GF-D8 (cell line): Measurements from ENCODE around the gene TIMP1.

Experiments
- DNase-seq: peaks from one replicate; lab custom pipeline; 2025; lab: John Stamatoyannopoulos, UW

The TIMP1 gene

GRCh38 chrX:47581731-47582647, at the start of gene TIMP1:
Gene TIMP1, plus strand, starts transcription at chrX:47582436. Its CDS starts 980 bp downstream, at chrX:47583416.
- DNase-seq = peak; percentile 64

- DNase-seq = no peak
These were observed 42.4 kb upstream of the TIMP1 start for GRCh38 chrX:47539860-47540259.

- peak; percentile 73 for DNase-seq
These were observed 41.3 kb upstream of the TIMP1 start for GRCh38 chrX:47540754-47541538.

GRCh38 chrX:47543496-47543895, 38.7 kb upstream of the TIMP1 start:
- no peak for DNase-seq

DNA sequence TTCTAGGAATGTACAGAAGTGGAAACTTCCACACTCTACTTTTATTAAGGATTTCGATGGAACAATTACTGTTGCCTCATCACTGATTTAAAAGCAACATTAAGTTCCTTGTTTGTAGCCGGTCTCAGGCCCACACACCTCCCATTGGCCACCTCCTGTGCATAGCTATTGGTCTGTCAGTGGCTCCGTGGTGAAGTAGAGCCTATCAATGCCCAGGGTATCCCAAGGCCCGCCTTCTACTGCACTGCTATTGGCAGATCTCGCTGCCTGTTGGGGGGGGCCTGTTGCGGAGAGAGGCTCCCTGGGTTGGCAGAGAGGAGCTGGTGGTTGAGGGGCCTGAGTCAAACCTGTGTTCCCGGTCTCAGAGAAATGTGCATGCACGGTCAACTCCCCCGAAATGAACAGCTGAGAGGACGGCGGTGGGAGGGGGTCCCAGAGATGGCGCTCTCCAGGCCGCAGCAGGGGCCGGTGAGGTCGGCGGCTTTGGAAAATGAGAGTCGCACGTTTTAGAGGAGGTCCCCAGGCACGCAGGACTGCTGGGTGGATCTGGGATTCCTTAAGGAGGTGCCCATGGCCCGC, 26.1 kb upstream of the TIMP1 start:
- DNase-seq = peak; percentile 85

DNA sequence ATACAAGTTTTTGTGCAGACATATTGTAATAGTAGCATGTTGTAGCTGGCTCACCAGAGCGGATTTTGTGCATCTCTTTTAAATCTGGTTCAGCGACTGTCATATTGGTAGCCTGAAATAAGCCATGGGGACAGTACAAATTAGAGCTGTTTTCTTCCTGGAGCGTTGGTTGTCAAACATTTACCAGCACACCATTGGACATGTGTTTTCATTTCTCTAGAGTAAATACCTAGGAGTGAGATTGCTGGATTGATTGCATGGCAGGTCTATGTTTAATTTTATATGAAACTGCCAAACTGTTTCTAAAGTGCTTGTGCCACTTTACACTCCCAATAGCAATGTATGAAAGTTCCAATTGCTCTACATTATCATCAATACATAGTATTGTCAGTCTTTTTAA, 23.8 kb upstream of the TIMP1 start:
- DNase-seq = no peak

- no peak for DNase-seq
These were observed 21.9 kb upstream of the TIMP1 start for GRCh38 chrX:47560179-47560933.

GRCh38 chrX:47560934-47561658, 21.1 kb upstream of the TIMP1 start, which contains the start of gene ARAF:
Gene ARAF, plus strand, starts transcription at chrX:47561205. Its CDS starts 1,763 bp downstream, at chrX:47562968.
- peak; percentile 93 for DNase-seq

GRCh38 chrX:47561659-47562151, 20.5 kb upstream of the TIMP1 start:
- no peak for DNase-seq

DNA sequence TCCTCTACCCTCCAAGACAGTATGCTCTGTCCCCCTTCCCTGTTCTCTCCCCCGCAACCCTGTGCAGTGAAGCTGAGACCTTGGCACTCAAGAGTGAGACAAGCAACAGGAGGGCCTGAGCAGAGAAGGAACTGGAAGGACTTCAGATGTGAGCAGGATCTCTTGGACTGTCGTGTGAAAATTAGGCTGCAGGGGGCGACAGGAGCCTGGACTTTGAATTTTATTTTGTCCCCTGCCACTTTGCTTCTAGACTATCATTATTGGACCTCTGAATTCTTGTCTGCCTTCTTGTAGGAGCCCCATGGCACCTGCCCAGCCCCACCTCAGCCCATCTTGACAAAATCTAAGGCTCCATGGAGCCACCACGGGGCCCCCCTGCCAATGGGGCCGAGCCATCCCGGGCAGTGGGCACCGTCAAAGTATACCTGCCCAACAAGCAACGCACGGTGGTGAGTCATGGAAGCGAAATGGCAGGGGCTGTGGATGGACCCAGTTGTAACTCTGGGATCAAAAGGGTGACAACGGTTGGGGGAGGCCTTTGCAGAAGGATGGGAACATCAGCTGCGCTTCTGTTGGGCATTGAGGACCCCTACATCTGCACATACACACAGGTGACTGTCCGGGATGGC, 19.5 kb upstream of the TIMP1 start:
- no peak for DNase-seq

GRCh38 chrX:47563801-47564315, 18.4 kb upstream of the TIMP1 start:
- DNase-seq = no peak

GRCh38 chrX:47564438-47565085, 17.7 kb upstream of the TIMP1 start:
- DNase-seq = no peak

DNA sequence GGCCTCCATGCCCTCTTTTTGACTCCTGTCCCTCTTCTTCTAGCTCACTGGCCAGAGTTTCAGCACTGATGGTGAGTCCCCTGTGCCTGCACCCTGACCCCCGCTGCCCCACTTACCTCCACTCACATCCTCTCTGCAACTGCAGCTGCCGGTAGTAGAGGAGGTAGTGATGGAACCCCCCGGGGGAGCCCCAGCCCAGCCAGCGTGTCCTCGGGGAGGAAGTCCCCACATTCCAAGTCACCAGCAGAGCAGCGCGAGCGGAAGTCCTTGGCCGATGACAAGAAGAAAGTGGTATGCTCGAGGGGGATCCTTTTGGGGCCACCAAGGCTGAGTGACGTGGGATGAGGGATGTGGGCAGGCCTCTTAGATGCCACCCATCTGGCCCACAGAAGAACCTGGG, 15.4 kb upstream of the TIMP1 start:
- DNase-seq = no peak

DNA sequence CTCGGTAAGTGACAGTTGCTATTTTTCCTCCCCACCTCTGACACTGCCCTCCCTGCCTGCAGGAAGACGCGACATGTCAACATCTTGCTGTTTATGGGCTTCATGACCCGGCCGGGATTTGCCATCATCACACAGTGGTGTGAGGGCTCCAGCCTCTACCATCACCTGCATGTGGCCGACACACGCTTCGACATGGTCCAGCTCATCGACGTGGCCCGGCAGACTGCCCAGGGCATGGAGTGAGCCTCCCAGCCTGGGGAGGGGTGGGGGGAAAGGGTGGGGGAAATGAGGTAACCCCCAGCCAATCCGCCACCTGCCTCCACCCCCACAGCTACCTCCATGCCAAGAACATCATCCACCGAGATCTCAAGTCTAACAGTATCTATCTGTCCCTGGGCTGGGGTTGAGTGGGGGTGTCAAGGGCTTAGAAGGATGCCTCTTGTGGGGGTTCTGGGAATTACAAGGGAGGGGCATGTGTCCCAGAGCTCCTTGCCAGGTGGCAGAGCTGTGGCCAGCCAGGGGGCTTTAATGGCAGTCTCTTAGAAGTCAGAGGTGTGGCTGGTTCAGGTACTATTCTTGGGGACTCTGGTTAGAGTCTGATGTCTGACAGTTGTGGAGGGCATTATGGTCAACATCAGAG, 13.5 kb upstream of the TIMP1 start:
- DNase-seq = no peak

- DNase-seq = no peak
These were observed 11.4 kb upstream of the TIMP1 start for GRCh38 chrX:47570794-47571193.

- no peak for DNase-seq
These were observed 11.0 kb upstream of the TIMP1 start for GRCh38 chrX:47571215-47571614.

DNA sequence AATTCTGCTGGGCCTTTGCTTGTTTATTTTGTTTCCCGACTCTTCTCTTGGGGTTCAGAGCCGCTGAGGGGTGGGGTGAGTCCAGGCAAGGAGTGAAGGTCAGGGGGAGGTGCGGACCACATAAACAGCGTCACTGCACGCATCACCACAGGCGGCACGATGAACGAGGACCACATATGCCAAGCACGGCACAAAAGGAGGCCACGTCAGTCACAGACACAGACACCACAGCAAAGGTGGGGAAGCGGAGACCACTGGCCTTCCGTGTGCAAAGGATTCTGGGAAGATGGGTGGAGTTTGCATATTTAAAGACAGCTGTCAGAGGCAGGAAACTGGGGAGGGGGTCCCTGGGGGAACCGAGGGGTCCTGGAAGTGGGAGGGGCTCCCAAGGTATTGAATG, 10.3 kb upstream of the TIMP1 start:
- DNase-seq = no peak

DNA sequence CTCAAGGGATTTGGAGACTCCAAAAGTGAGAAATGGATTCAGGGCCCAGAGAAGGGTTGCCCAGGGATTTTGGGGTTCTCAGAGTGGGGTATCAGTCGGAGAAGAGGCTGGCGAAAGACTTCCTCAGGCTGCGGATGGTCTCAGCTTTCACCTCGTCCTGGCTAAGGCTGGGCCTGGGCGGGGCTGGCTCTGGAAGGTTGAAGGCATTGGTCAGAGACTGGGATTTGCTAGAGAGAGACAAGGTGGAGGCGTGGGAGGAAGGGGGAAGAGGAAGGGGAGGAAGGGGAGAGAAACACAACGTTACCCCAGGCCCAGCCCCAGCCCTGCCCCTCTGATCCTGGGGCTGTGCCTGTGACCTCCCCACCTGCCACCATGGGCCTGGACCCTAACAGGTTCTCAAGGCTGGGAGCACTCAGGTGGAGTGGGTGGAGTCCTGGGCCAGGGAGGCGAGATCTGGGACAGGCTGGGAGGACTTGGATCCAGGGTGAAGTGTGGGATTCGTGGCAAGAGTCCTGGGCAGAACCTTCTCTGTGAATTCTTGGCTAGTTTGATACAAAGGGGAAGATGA, 9.4 kb upstream of the TIMP1 start:
- DNase-seq = no peak
